ENCODE data around the gene IRAK1. TPM values are rescaled to one million over a fixed set of nuclear protein-coding genes. Genes with fewer than 3 reads are reported as not detected.

Gene IRAK1
- polyA plus RNA-seq, 1 of the 3 experiments (the other 2 are of a cell fraction): 68.5 TPM

DNA sequence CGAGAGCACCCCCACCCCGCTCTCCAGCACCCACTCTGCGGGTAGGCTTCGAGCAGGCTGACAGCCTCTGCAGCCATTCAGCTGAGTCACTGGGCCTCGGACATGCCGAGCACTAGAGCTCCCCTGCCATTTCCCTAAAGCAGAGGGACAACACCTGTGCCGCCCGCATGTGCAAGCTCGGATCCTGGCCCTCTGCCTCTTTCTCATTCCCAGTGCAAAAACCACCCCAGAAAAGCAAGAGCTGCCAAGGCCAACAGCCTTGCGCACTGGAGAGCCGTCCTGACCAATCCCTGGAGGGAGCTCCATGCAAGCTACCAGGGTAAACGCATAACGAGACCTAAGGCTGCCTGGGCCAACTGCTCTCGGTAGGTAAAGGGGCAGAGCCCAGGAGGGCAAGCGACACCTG is 53.4 kb downstream of the IRAK1 start:
- no peaks in the 10 kb centered on the region for H3F3A ChIP-seq (replicated peaks; ENCODE audit: insufficient read depth)
- H3K27me3 ChIP-seq (ENCODE audit: insufficient read depth): no peaks in the 10 kb centered on the region
- H3K27ac ChIP-seq (ENCODE audit: low read depth in 2 of 2, low read length in 1 of 2): no peak overlapping the region
- TF ChIP-seq POLR2AphosphoS5 (IDR thresholded peaks at IDR 0.05; ENCODE audit: low read depth, low read length): no peak
- TF ChIP-seq GATA2 (CRISPR knock-in tag; IDR thresholded peaks at IDR 0.05): no peak
- TF ChIP-seq NFIC (IDR thresholded peaks at IDR 0.05; ENCODE audit: borderline replicate concordance): no peak
- TF ChIP-seq RFX5 (IDR thresholded peaks at IDR 0.05; ENCODE audit: low read length): no peak
- TF ChIP-seq EZH2phosphoT487 (IDR thresholded peaks at IDR 0.05; ENCODE audit: borderline replicate concordance, low read depth): no peak
- TF ChIP-seq, protein P1, sequence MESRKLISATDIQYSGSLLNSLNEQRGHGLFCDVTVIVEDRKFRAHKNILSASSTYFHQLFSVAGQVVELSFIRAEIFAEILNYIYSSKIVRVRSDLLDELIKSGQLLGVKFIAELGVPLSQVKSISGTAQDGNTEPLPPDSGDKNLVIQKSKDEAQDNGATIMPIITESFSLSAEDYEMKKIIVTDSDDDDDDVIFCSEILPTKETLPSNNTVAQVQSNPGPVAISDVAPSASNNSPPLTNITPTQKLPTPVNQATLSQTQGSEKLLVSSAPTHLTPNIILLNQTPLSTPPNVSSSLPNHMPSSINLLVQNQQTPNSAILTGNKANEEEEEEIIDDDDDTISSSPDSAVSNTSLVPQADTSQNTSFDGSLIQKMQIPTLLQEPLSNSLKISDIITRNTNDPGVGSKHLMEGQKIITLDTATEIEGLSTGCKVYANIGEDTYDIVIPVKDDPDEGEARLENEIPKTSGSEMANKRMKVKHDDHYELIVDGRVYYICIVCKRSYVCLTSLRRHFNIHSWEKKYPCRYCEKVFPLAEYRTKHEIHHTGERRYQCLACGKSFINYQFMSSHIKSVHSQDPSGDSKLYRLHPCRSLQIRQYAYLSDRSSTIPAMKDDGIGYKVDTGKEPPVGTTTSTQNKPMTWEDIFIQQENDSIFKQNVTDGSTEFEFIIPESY (IDR thresholded peaks at IDR 0.05; ENCODE audit: borderline replicate concordance, low read depth): no peak
- TF ChIP-seq FOSL2 (IDR thresholded peaks at IDR 0.05; ENCODE audit: borderline replicate concordance, low read depth): no peak
- TF ChIP-seq MEF2A (IDR thresholded peaks at IDR 0.05; ENCODE audit: borderline replicate concordance, low read depth): no peak
- TF ChIP-seq JUND (IDR thresholded peaks at IDR 0.05): no peak
- TF ChIP-seq, protein P2, sequence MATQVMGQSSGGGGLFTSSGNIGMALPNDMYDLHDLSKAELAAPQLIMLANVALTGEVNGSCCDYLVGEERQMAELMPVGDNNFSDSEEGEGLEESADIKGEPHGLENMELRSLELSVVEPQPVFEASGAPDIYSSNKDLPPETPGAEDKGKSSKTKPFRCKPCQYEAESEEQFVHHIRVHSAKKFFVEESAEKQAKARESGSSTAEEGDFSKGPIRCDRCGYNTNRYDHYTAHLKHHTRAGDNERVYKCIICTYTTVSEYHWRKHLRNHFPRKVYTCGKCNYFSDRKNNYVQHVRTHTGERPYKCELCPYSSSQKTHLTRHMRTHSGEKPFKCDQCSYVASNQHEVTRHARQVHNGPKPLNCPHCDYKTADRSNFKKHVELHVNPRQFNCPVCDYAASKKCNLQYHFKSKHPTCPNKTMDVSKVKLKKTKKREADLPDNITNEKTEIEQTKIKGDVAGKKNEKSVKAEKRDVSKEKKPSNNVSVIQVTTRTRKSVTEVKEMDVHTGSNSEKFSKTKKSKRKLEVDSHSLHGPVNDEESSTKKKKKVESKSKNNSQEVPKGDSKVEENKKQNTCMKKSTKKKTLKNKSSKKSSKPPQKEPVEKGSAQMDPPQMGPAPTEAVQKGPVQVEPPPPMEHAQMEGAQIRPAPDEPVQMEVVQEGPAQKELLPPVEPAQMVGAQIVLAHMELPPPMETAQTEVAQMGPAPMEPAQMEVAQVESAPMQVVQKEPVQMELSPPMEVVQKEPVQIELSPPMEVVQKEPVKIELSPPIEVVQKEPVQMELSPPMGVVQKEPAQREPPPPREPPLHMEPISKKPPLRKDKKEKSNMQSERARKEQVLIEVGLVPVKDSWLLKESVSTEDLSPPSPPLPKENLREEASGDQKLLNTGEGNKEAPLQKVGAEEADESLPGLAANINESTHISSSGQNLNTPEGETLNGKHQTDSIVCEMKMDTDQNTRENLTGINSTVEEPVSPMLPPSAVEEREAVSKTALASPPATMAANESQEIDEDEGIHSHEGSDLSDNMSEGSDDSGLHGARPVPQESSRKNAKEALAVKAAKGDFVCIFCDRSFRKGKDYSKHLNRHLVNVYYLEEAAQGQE (IDR thresholded peaks at IDR 0.05; ENCODE audit: low read depth, low read length): no peak
- TF ChIP-seq, protein P3, sequence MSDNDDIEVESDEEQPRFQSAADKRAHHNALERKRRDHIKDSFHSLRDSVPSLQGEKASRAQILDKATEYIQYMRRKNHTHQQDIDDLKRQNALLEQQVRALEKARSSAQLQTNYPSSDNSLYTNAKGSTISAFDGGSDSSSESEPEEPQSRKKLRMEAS (IDR thresholded peaks at IDR 0.05; ENCODE audit: low read depth): no peak
- TF ChIP-seq, protein P4, sequence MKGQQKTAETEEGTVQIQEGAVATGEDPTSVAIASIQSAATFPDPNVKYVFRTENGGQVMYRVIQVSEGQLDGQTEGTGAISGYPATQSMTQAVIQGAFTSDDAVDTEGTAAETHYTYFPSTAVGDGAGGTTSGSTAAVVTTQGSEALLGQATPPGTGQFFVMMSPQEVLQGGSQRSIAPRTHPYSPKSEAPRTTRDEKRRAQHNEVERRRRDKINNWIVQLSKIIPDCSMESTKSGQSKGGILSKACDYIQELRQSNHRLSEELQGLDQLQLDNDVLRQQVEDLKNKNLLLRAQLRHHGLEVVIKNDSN (IDR thresholded peaks at IDR 0.05; ENCODE audit: borderline replicate concordance, low read depth): no peak
- peaks cover 16 to 35% of the 10 kb centered on the region in 2 experiments; a peak in 2 of 4 replicates for H3K4me1 ChIP-seq (ENCODE audit: control insufficient read depth in 1 of 2, insufficient read depth in 2 of 2, low read depth in 1 of 2, low read length in 1 of 2)
- POLR2A ChIA-PET: interaction anchor here (0.6 to 0.9 kb wide), 2 partner anchors 172 to 392 kb away, joined by 3 read pairs; partner anchors contain the start of genes IDH3G and SSR4
- H3K79me2 ChIP-seq (ENCODE audit: insufficient read depth): peaks cover 86% of the 10 kb centered on the region
- WGBS (ENCODE audit: low lambda C conversion rate): 94% methylated on average over 14 of the region's 15 CpGs
- no peak for DNase-seq
- H3K9me2 ChIP-seq: no peaks in the 10 kb centered on the region
- H3K36me3 ChIP-seq (replicated peaks in 1 of 2; ENCODE audit: control insufficient read depth in 1 of 2, insufficient read depth in 2 of 2, low read length in 1 of 2): peaks cover 12 to 37% of the 10 kb centered on the region in 2 experiments
- H2AFZ ChIP-seq (ENCODE audit: low read depth): no peak overlapping the region
- no peak overlapping the region for H3K4me2 ChIP-seq
- CTCF ChIA-PET: interaction anchor here (0.8 to 11.6 kb wide), 3 partner anchors 17 to 47 kb away, joined by 3 to 179 read pairs (median 4); partner anchors contain the start of gene RENBP
- peaks cover 82% of the 10 kb centered on the region for H4K20me1 ChIP-seq (ENCODE audit: insufficient read depth)
- no peak overlapping the region for H3K9ac ChIP-seq
- H3K4me3 ChIP-seq (ENCODE audit: low read depth in 2 of 2, low read length in 1 of 2): no peak overlapping the region
- no peaks in the 10 kb centered on the region for H3K9me3 ChIP-seq
